Measurements from ENCODE around the gene OR10S1. TPM values are rescaled to one million over a fixed set of nuclear protein-coding genes. Genes with fewer than 3 reads are reported as not detected.
"Not testable (repeated sequence)": the region's sequence is repeated elsewhere in the genome, so short reads cannot be mapped to it uniquely, and the experiment has no call there.

The OR10S1 gene
- not detected in 2 replicates for total RNA-seq
- long read RNA-seq = 0 reads

GRCh38 chr11:123977731-123978347, at the start of gene OR10S1:
Gene OR10S1 (minus strand): TSS chr11:123977781. CDS start chr11:123977664, 117 bp downstream.
- peaks cover 4% of the 10 kb centered on the region for H3K27me3 Mint-ChIP-seq (ENCODE audit: unreplicated experiment)
- H3K27ac Mint-ChIP-seq (ENCODE audit: unreplicated experiment) = no peak within 1 kb of the TSS
- no peak for DNase-seq (ENCODE audit: extremely low spot score, unreplicated experiment)
- H3K4me1 Mint-ChIP-seq (ENCODE audit: unreplicated experiment) = peaks cover 13% of the 10 kb centered on the region
- no peak for TF ChIP-seq CTCF (IDR thresholded peaks at IDR 0.05)
- H3K4me3 Mint-ChIP-seq (ENCODE audit: unreplicated experiment) = no peak within 1 kb of the TSS
- H3K36me3 Mint-ChIP-seq (ENCODE audit: unreplicated experiment) = no peaks in the 10 kb centered on the region
- peaks cover 13% of the 10 kb centered on the region for H3K9me3 Mint-ChIP-seq (ENCODE audit: unreplicated experiment)

- Mint-ChIP-seq H3K27me3 (ENCODE audit: unreplicated experiment) (no peaks in the 10 kb centered on the region), H3K27ac (ENCODE audit: unreplicated experiment) (no peak within 1 kb of the TSS), H3K36me3 (ENCODE audit: unreplicated experiment) (no peaks in the 10 kb centered on the region), H3K4me3 (ENCODE audit: unreplicated experiment) (no peak within 1 kb of the TSS), H3K9me3 (ENCODE audit: unreplicated experiment) (no peaks in the 10 kb centered on the region), H3K4me1 (ENCODE audit: unreplicated experiment) (no peaks in the 10 kb centered on the region)
- TF ChIP-seq CTCF (IDR thresholded peaks at IDR 0.05) = no peak
- no peak for DNase-seq (ENCODE audit: extremely low spot score, unreplicated experiment)
Observed at GRCh38 chr11:124026498-124026897, 48.9 kb upstream of the OR10S1 start, which contains the start of gene OR10G8. Gene OR10G8 (plus strand): TSS chr11:124026798. CDS start chr11:124029623, 2,825 bp downstream.

- H3K4me1 Mint-ChIP-seq (ENCODE audit: unreplicated experiment); DNase-seq (ENCODE audit: extremely low spot score, unreplicated experiment); H3K36me3 Mint-ChIP-seq (ENCODE audit: unreplicated experiment); H3K4me3 Mint-ChIP-seq (ENCODE audit: unreplicated experiment); H3K9me3 Mint-ChIP-seq (ENCODE audit: unreplicated experiment); H3K27me3 Mint-ChIP-seq (ENCODE audit: unreplicated experiment); H3K27ac Mint-ChIP-seq (ENCODE audit: unreplicated experiment): not testable (repeated sequence)
Observed at GRCh38 chr11:124015837-124016236, 38.3 kb upstream of the OR10S1 start.

- Mint-ChIP-seq H3K27me3 (ENCODE audit: unreplicated experiment) (peaks cover 2% of the 10 kb centered on the region), H3K27ac (ENCODE audit: unreplicated experiment) (no peak within 1 kb of the TSS), H3K9me3 (ENCODE audit: unreplicated experiment) (no peaks in the 10 kb centered on the region), H3K36me3 (ENCODE audit: unreplicated experiment) (no peaks in the 10 kb centered on the region), H3K4me3 (ENCODE audit: unreplicated experiment) (no peak within 1 kb of the TSS), H3K4me1 (ENCODE audit: unreplicated experiment) (no peaks in the 10 kb centered on the region)
- no peak for DNase-seq (ENCODE audit: extremely low spot score, unreplicated experiment)
- TF ChIP-seq CTCF (IDR thresholded peaks at IDR 0.05) = no peak
Observed at GRCh38 chr11:124012697-124013096, 35.1 kb upstream of the OR10S1 start, which contains the start of gene OR10G4. Gene OR10G4 (plus strand): TSS chr11:124012997. CDS start chr11:124015575, 2,578 bp downstream.

GRCh38 chr11:123995119-123995518, 17.5 kb upstream of the OR10S1 start, which contains the start of gene OR10G6:
Gene OR10G6 (minus strand): TSS chr11:123995161. CDS start chr11:123995161, 0 bp downstream.
- Mint-ChIP-seq H3K27ac (ENCODE audit: unreplicated experiment) (no peak within 1 kb of the TSS), H3K4me1 (ENCODE audit: unreplicated experiment) (no peaks in the 10 kb centered on the region), H3K9me3 (ENCODE audit: unreplicated experiment) (no peaks in the 10 kb centered on the region), H3K36me3 (ENCODE audit: unreplicated experiment) (no peaks in the 10 kb centered on the region), H3K27me3 (ENCODE audit: unreplicated experiment) (no peaks in the 10 kb centered on the region), H3K4me3 (ENCODE audit: unreplicated experiment) (no peak within 1 kb of the TSS)
- DNase-seq (ENCODE audit: extremely low spot score, unreplicated experiment) = no peak
- no peak for TF ChIP-seq CTCF (IDR thresholded peaks at IDR 0.05)

All from osteocyte (in vitro differentiated cells).